SIG-M5 (cell line): ENCODE measurements around the gene NEDD9.

ENCODE experiments used
- DNase-seq: peaks from one replicate; lab custom pipeline; 2025; lab: John Stamatoyannopoulos, UW

NEDD9 gene

DNA sequence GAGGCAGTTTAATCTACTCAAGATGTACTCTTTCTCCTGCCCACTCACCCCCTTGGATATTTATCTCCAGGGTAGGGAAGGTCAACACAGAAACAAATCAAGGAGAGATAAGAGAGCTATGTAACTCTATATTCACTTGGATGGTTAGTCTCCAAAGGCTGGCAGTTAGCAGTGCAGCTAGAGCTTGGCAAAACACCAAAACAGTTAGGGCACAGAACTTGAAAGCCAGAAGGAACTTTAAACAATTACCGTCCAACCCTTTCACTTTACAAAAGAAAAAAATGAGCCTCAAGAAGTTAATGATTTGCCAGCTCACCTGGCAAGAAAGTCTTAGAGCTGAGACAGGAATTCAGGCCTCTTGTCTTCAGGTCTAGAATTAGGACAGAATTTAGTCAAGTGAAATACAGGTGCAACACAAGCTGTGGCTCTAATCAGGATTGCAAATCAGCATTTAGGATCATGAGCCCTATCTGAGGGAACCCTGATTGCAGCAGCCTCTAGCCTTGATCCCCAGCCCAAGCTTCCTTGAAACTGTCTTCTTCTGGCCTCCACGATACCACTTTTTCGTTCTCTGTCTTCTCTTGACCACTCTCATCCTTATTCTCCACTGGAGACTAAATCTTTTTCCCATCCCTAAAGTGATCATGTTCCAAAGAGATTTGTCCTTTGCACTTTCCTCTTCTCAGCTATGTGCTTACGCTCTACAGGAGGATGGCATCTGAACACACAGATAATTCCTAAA, 14.9 kb downstream of the NEDD9 start:
- DNase-seq, result no peak

DNA sequence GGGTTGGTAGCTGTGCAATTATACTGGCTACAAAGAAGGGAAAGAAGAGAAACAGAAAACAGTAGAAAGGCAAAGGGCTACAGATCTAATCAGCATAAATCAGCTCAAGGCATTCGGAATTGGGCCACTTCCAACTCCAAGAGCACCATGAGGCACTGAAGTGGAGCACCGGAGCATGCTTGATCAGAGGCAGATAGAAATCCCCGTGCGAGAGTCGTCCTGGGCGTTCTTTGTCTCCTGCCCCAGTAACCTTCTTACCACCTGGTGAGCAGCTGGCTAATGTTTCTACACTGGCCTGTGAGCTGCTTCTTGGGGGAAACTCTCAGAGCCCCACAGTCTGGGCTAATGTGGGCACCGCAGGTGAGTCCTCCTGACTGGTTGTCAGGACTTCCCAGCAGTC, 16.7 kb downstream of the NEDD9 start:
- DNase-seq, result no peak

DNA sequence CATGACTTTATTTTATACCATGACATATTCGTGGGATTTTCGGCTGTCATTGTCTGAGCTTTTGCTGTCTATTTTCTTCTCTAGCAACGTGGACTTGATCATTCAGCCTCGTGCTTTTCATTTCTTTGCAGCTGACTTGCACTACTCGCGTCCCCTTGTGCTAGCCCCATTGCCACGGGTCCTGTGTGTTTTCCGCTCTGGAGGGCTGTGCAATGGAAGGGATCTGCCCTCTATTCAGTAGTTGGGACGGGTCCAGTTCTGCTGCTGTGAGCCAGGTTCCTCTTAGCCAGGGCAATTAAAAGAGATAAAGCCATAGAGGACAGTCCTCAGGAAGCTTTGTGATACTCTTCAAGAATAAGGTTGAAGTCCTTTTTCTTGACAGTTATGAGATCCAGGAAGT, 17.6 kb downstream of the NEDD9 start:
- no peak for DNase-seq

DNA sequence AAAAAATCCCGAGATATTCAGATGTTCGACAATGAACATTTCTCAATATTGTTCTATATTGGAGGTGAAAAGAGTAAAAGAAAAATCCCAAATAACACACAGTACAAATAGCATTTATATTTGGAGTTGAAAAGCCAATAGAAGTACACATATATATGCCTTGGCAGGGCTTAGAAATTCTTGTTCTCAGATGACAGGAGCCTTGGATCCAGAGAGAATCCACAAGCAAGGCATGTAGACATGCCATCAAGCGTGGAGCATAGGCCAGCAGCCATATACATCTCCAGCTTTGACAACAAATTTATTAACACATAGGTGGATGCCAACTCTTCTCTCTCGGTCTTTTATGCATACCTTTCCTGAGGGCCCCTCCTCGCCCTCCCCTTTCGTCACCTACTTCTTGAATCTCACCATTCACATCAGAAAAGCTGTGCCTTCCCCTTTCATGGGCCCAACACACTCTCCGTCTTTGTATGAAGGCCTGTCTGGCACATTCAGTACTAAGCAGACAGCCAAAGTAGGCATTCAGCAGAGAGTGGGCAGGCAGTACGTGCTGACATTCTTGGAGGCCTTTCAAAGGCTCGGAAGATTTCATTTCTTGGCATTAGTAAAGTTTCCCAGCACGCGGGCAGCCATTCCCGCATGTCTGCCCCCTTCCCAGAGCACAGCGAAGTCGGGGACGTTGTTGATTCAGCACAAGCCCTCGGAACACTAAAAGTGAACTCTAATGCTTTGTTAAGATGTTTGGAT, 18.2 kb downstream of the NEDD9 start:
- DNase-seq, result no peak

DNA sequence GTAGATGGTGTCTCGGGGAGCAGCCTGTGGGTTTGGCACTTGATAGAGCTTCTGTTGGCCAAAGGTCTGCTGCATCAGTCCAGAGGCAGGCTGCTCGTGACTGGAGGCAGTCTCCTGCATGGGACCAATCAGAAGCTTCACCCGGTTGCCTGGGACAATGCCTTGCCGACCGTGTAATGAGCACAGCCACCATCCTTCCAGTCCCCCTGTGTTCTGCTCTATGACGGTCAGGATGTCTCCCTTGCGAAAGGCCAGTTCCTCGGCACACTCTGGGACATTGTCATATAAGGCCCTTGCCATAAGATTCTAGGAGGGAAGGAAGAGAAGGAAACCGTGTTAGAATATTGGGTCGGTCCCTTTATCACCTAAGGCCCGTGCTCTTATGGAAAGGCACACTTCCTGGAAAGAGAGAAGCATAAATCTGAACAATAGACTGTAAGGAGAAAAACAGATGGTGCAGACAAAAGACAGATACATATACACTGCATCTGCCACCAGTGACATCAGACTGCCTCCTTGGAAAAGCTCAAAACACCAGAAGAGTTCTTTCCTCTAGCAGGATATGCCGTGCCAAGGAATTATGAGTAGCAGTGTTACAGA, 18.9 kb downstream of the NEDD9 start:
- no peak for DNase-seq

DNA sequence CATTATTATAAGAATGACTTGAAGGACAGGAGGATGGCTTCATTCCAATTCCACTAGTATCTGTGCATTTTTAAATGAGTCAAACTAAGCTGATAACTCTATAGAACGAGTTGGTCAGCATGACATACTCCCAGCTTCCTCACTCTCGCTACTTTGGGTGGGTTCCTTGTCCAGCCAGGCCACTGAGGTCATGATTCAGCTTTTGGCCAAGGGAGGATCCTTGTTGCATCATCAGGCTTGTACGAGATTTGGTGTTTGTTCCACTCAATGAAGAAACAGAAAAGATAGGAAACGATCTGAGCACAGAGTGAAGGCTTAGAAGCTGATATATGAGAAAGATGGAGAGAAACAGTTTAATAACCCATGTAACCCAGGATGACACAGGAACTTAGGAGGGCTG, 19.8 kb downstream of the NEDD9 start:
- no peak for DNase-seq

DNA sequence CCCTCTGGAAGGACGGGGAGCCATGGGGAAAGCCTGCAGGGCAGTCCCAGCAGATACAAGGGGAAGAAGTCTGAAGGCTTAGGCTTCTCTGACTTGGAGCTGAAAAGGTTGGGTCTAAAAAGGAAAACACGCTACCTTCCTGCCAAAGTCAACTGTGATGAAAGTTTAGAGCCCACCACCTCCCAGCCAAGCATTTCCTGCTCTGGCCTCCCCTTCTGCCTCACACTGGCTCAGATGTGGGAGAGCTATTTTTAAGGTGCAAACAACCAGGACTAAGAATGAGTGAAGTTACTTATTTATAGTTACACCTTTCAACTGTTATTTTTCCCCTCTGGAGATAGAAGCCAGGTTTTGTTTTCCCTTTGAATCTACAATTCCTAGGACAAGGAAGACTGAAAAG, 21.2 kb downstream of the NEDD9 start:
- DNase-seq, result no peak

DNA sequence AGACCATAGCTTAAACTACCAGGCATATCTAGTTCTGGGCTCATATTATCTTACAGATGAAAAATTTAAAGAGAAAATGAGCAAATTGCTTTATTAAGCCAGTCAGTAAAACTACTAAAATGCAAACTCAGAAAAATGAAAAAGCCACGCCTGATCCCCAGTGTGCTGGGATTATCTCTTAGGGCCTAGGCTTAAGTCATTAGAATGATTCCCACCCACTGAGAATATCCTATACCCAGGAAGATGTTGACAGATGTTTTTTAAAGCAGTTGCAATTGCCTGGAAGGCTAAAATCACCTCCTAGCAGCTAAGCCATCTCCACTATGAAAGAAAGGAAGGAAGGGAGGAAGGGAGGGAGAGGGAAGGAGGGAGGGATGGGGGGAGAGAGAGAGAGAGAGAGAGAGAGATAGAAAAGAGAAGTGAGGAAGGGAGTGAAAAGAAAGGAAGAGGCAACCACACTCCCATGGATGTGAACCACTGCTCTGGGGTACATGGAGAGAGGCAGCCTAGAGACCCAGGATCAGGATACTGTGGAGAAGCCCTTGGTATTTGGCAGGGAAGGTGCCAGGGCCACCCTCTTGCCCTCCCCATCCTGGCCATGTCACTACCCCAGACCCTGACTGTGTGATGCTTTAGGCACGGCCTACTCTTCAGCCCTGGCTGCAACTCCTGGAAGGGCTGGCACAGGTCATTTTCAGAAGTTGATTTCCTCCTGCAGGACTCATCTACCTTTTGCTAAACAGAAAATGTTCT, 21.9 kb downstream of the NEDD9 start:
- no peak for DNase-seq

DNA sequence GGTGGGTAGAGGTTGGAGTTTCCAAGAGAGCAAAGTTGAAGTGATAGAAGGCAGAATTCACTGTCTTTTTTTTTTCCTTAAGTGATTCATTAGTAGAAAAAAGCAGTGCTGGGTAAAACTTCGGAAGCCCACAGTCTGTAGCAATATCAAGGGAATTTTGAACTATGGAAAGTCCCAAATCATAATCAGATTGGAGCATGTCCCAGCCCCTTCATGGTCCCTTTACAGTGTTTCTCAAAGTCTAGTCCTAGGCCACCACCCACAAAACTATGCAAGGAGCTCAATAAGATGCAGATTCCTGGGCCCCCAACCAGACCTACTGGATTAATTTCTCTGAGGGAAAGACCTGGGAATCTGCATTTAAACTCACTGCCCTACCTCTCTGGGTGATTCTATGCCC, 22.6 kb downstream of the NEDD9 start:
- no peak for DNase-seq

DNA sequence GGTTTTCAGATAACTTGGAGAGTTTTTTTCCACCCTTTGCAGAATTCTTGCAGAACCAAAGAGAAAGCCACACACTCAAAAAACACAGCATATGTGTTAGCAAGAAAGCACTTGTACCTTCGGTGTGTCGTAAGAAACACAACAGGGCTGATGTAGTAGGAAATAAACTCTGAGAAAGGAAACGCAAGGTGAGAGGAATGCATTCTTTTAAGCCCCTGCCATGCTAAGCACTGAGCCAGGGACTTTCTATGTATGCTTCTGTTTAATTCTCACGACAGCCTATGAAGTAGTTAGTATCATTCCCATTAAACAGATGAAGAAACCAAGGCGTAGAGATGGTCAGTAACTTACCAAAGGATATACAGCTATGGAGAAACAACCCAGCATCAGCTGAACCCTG, 23.1 kb downstream of the NEDD9 start:
- DNase-seq, result no peak

DNA sequence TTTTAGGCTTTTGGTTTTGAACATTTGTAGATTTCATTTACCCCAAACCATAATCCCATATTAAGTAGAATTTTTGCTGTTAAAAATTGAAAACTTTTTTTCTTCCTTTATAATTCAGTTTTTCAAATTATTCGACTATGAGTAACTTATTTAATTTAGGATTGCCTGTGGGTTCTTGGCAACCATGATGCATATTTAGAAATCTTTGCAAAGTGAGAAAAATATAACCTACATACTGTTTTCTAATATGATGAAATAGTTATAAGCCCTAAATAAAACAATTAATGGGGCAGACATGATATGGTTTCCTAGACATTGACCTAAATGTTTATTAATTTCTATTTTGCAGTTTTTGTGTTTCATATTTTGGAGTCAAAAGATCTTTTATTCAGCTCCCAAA, 23.6 kb downstream of the NEDD9 start:
- DNase-seq, result no peak

DNA sequence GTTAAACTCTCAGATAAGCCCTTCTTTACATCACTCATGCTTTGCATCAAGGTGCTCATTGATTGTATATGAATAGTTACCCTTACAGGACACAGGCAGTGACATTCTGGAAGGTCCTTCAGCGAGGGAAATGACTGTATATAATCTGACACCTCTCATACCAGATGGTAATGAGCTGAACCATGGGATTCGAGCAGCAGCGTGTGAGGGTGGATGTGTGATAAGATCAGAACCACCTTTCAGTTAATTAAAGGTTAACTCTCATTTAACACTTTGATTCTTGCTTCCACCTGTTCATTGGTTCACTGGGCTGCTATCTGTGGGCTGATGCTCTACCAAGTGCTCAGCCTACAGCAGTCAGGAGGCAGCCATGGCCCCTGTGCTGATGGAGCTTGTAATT, 24.2 kb downstream of the NEDD9 start:
- no peak for DNase-seq

DNA sequence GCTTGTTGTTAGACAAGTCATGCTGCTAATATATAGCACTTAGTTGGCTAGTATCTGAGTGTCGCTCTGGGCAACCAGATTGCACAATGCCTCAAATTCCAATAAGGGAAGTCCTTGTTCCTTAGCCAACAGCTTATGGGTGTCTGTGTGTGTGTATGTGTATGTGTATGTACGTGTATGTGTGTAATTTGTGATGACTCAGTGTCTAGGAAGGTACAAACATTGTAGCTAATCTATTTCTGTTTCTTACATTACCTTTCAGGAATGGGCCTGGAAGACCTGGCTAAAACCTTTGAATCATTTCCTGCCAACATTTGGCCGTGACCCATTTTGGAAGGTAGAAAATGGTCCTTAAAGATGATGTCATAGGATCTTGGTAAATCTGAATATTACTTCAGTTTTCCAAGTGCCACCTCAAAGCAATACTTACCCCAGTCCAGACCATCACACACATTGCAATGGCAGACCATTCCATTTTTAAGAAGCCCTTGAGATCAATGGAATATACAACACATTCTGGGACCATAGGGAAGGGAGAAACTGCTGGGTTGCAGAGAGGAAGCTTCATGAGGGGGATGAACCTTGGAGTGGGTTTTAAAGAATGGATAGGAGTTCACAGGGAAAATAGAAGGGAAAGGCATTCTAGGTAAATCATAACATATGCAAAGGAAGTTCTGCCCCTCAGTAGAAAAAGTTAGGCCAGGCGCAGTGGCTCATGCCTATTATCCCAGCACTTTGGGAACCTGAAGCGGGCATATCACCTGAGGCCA, 25.1 kb downstream of the NEDD9 start:
- DNase-seq, result peak; percentile 90

DNA sequence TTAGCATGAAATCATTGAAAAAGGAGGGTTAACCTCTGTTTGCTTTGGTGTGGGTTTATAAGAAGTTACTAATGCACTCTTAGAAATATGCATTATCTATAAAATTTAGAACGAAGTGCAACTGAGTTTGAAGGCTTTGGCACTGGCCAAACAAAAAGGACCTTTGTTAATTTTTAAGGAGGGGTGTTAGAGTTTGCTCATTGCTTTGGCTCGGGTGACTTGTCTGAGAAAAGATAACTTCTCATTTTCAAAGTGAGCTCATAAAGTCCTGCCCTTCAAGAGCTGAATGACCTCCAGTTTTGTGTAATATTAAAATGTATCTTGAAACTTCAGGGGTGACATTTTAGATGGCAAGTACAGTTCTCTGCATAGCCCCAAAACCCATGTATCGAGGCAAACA, 25.9 kb downstream of the NEDD9 start:
- DNase-seq, result no peak

DNA sequence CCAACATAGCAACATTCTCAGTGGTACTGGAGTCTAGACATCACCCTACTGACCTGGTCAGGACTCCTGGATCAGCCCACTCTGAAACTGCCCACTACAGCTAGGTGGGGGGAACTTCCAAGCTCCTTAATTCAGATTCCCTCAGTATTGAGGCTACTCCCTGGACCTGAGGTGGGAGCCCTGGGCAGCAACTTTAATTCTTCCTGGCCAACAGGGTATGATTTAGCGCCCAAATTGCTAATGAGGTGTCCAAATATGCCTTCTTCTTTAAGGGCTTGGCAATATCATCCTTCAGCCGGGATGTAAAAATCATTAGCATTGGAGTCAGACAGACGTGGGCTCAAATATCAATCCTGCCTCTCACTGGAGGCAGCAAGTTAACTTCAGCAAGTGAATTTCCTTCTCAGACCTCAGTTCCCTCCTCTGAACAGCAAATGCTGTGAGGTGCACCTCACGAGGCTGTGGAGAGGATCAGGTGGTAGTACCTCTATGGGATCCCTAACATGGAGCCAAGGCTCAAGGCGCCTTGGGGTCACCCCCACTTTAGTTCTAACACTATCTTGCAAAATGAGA, 27.6 kb downstream of the NEDD9 start:
- no peak for DNase-seq

DNA sequence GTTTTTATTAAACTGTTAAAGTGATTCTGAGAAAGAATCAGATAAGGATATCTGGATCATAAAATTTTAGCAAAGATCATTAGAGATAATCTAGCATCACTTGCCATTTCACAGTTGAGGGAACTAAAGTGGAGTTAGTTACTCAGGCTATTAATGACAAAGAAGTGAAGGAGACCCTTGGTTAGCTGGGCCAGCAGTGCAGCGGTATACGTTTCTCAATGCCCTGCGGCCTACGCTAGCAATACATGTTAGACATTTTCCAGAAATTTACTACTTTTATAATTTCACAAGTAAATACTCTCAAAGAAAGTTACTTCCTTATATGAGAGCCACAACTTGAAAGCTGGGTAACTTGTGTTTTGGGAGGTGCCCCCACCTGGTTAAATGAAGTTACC, 28.5 kb downstream of the NEDD9 start:
- DNase-seq, result no peak

DNA sequence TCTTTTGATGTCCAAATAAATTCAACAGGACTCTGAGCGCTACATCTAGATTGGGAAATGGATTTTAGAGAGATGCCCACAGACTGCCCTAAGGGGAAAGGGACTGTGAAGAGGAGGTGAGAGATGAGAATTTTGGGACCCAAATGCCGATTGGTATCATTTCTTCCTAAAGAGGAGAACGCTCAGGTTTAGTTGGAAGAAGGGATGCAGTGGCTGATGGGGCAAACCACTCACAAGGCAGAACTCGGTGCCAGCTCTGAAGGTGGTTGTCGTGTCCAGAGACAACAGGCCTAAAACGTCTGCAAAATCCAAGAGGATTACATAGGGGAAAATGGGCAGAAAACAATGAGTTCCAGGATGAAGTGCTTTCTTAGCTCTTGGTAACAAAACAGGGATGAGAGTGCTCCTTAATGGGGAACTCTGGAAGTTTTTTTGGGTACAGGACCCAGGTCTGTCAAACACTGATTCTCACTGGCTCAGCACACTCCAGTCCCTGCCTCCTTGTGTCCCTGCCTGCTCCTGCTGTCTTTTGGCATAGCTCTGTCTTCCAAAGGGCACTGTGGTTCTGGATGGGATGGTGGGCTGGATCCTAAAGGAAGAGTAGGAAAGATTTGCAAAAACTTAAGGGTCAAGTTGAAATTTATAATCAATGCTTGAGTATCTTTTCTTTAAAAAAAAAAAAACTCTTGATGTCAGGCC, 29.0 kb downstream of the NEDD9 start:
- DNase-seq, result no peak

DNA sequence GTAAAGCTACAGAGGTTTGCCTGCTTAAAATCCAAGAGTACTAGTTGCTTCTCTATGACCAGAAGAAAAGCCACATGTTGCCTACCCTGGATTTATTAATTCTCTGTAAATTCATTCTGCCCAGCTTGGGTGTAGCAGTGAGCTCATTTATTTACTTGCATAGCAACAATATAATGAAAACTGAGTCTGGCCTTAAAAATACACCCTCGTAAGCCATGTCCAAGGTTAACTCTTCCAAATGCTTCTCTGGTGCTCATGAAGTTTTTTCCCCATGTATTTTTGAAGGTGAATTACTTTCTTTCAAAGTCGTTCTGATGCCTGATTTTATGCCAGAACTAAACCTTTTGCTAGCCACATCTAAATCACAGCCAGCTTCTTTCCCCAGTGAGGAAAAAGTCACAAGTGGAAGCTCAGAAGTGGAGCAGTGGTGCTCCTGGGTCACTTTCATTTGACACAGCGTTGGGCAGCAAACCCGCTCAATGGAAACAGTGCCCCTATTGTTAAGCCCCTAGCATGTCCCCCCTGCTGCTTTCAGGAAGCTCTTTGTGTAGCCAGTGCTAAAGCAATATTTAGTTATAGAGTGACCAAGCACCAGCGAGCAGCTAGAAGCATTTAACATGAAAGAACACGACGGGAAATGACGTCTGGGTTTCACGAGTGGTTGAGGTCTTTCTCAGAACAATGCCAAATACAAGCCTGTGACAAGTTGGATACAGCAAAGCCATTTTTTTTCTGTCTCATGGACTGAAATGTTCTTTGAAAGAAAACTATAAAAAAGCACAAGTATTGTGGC, 29.8 kb downstream of the NEDD9 start:
- DNase-seq, result no peak

DNA sequence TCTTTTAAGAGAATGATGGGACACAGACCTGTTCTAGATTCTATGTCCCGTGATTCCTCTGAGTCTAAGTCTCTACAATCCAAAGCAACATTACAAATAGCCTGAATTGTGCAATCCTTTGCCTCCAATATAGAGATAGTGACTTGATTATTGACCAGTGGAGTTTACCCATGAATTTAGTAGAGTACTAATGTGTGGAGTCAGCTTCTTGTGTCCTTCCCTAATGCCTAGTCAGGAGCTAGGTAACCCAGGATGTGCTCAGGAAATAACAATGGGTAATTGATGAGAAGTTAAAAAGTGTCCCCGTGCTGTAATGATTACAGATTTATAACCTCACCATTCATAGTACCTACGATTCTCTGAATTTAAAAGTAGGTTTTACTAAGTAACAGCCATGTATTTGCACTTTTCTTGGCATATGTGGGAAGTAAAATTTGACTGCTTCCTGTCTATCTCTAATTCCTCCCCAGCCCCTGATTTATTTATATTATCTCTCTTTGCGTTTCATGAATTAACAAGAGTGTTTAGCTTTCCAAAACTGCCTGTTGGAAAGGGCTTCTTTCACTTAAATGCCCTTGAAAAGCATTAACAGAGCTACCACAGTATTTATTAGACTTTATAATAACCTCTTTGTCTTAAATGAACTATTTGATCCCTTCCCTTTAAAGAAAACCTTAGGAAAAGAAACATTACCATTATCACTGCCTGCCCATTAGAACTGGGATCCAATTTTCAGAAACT, 30.5 kb downstream of the NEDD9 start:
- no peak for DNase-seq
